Loucy (cell line): ENCODE measurements around the gene TPRX2.
"Not testable (repeated sequence)": the region's sequence is repeated elsewhere in the genome, so short reads cannot be mapped to it uniquely, and the experiment has no call there.

Experiments used
- H2AFZ ChIP-seq: fragments of 200-600 bp; sonication (generic); 2 replicates; pipeline ENCODE4 v1.6.0; 2016; ENCODE audit warnings: antibody characterized with exemption, mild to moderate bottlenecking, low read length, moderate library complexity
- H3F3A ChIP-seq: fragments of 200-600 bp; 2 replicates; pipeline ENCODE4 v1.6.0; 2016; ENCODE audit warnings: antibody characterized with exemption, low read depth, mild to moderate bottlenecking
- H3K27me3 ChIP-seq: fragments of 200-600 bp; sonication (generic); 2 replicates; pipeline ENCODE4 v1.6.1; 2014; ENCODE audit warnings: low read length, mild to moderate bottlenecking; ENCODE audit not compliant: insufficient read depth, poor library complexity, severe bottlenecking
- H3K36me3 ChIP-seq: fragments of 200-600 bp; sonication (generic); 2 replicates; pipeline ENCODE4 v1.6.1; 2016; ENCODE audit warnings: low read length; ENCODE audit not compliant: insufficient read depth
- H3K4me1 ChIP-seq: fragments of 200-600 bp; sonication (generic); 2 replicates; pipeline ENCODE4 v1.5.1; 2014; ENCODE audit warnings: low read length, mild to moderate bottlenecking; ENCODE audit not compliant: insufficient read depth, poor library complexity, severe bottlenecking
- H3K4me2 ChIP-seq: fragments of 200-600 bp; sonication (generic); 2 replicates; pipeline ENCODE4 v1.6.0; 2014; ENCODE audit warnings: antibody characterized with exemption, low read length, low read depth, mild to moderate bottlenecking; ENCODE audit not compliant: poor library complexity, severe bottlenecking
- H3K4me3 ChIP-seq: fragments of 200-600 bp; sonication (generic); 2 replicates; pipeline ENCODE4 v1.5.1; 2014; ENCODE audit warnings: low read length, mild to moderate bottlenecking, mixed read lengths; ENCODE audit not compliant: poor library complexity, severe bottlenecking
- H3K79me2 ChIP-seq: fragments of 200-600 bp; sonication (generic); 2 replicates; pipeline ENCODE4 v1.6.1; 2014; ENCODE audit warnings: low read length; ENCODE audit not compliant: insufficient read depth
- H3K9ac ChIP-seq: fragments of 200-600 bp; sonication (generic); 2 replicates; pipeline ENCODE4 v1.6.0; 2014; ENCODE audit warnings: mild to moderate bottlenecking, low read depth, low read length, moderate library complexity; ENCODE audit not compliant: poor library complexity, severe bottlenecking
- H3K9me2 ChIP-seq: fragments of 200-600 bp; sonication (generic); replicated peaks from 2 replicates; pipeline ENCODE4 v1.6.1; 2016; ENCODE audit warnings: low read depth, low read length, mixed read lengths
- H3K9me3 ChIP-seq: fragments of 200-600 bp; sonication (generic); 2 replicates; pipeline ENCODE4 v1.6.1; 2014; ENCODE audit warnings: mild to moderate bottlenecking, antibody characterized with exemption, low read length, low read depth; ENCODE audit not compliant: insufficient read depth
- H4K20me1 ChIP-seq: fragments of 200-600 bp; sonication (generic); 2 replicates; pipeline ENCODE4 v1.6.0; 2014; ENCODE audit warnings: antibody characterized with exemption, low read length, mild to moderate bottlenecking; ENCODE audit not compliant: insufficient read depth, poor library complexity, severe bottlenecking
- CTCF ChIP-seq: fragments of 200-600 bp; sonication (generic); conservative IDR thresholded peaks from 2 replicates; pipeline ENCODE4 v1.5.1; 2014; ENCODE audit warnings: mild to moderate bottlenecking, antibody characterized with exemption, low read length
- EZH2phosphoT487 ChIP-seq: fragments of 200-600 bp; IDR thresholded peaks from 2 replicates; pipeline ENCODE4 v1.6.1; 2018; ENCODE audit warnings: antibody characterized with exemption, mild to moderate bottlenecking, moderate library complexity, borderline replicate concordance

Gene TPRX2

GRCh38 chr19:47858646-47859285, at the start of gene TPRX2:
Gene TPRX2 (plus strand): TSS chr19:47859235. CDS start chr19:47859247, 12 bp downstream.
- not testable (repeated sequence) for H3K9ac ChIP-seq, H4K20me1 ChIP-seq, H3K27me3 ChIP-seq, H3F3A ChIP-seq, H3K9me3 ChIP-seq, H2AFZ ChIP-seq, H3K4me2 ChIP-seq, H3K79me2 ChIP-seq, H3K9me2 ChIP-seq, H3K36me3 ChIP-seq, H3K4me1 ChIP-seq, H3K4me3 ChIP-seq

- no peaks in the 10 kb centered on the region for H3K4me1 ChIP-seq
- no peak overlapping the region for H2AFZ ChIP-seq
- TF ChIP-seq EZH2phosphoT487 (no peak), CTCF (peak; percentile 63)
- H3K79me2 ChIP-seq = no peaks in the 10 kb centered on the region
- H3K4me2 ChIP-seq = no peak overlapping the region
- H4K20me1 ChIP-seq = no peaks in the 10 kb centered on the region
- no peaks in the 10 kb centered on the region for H3K27me3 ChIP-seq
- H3F3A ChIP-seq = no peaks in the 10 kb centered on the region
- no peaks in the 10 kb centered on the region for H3K9me3 ChIP-seq
- no peak overlapping the region for H3K4me3 ChIP-seq
- no peaks in the 10 kb centered on the region for H3K9me2 ChIP-seq
- H3K9ac ChIP-seq = no peak overlapping the region
- H3K36me3 ChIP-seq = no peaks in the 10 kb centered on the region
Measured at GRCh38 chr19:47813304-47813994, 45.6 kb upstream of the TPRX2 start.

- H3K79me2 ChIP-seq = no peaks in the 10 kb centered on the region
Measured at GRCh38 chr19:47813995-47814328, 45.1 kb upstream of the TPRX2 start.

GRCh38 chr19:47816270-47816669, 42.8 kb upstream of the TPRX2 start:
- H2AFZ ChIP-seq, H3K9me3 ChIP-seq, H3K79me2 ChIP-seq, H4K20me1 ChIP-seq, H3K4me2 ChIP-seq, H3K36me3 ChIP-seq, H3F3A ChIP-seq, H3K4me3 ChIP-seq, H3K4me1 ChIP-seq, H3K9me2 ChIP-seq, H3K27me3 ChIP-seq, H3K9ac ChIP-seq: not testable (repeated sequence)

More at GRCh38 chr19:47813995-47814328, 45.1 kb upstream of the TPRX2 start:
- Histone ChIP-seq H3K36me3 (no peaks in the 10 kb centered on the region), H3K4me3 (no peak overlapping the region), H4K20me1 (no peaks in the 10 kb centered on the region), H3K9me2 (no peaks in the 10 kb centered on the region), H3K4me1 (no peaks in the 10 kb centered on the region), H2AFZ (no peak overlapping the region), H3F3A (no peaks in the 10 kb centered on the region), H3K9ac (no peak overlapping the region), H3K27me3 (no peaks in the 10 kb centered on the region), H3K4me2 (no peak overlapping the region), H3K9me3 (no peaks in the 10 kb centered on the region)
- TF ChIP-seq EZH2phosphoT487 (no peak), CTCF (no peak)

- H3K9me3 ChIP-seq, H3K79me2 ChIP-seq, H3K4me1 ChIP-seq, H3K9ac ChIP-seq, H3K36me3 ChIP-seq, H3F3A ChIP-seq, H3K27me3 ChIP-seq, H3K9me2 ChIP-seq, H3K4me3 ChIP-seq, H2AFZ ChIP-seq, H4K20me1 ChIP-seq, H3K4me2 ChIP-seq: not testable (repeated sequence)
Measured at GRCh38 chr19:47818221-47818620, 40.8 kb upstream of the TPRX2 start.
